Mesodermal cell (in vitro differentiated cells): ENCODE data around the gene NYAP2.

Experiments used
- H3K27ac ChIP-seq: 2 replicates; pipeline ENCODE4 v1.7.0; 2013; ENCODE audit warnings: mild to moderate bottlenecking, low read depth, low read length, moderate library complexity; ENCODE audit not compliant: severe bottlenecking
- H3K36me3 ChIP-seq: 2 replicates; pipeline ENCODE4 v1.7.1; 2013; ENCODE audit warnings: mild to moderate bottlenecking, low read length, moderate library complexity; ENCODE audit not compliant: control insufficient read depth, insufficient read depth
- H3K4me1 ChIP-seq: one replicate; pipeline ENCODE4 v1.7.1; 2013; ENCODE audit warnings: mild to moderate bottlenecking, low read length; ENCODE audit not compliant: insufficient read depth, control insufficient read depth, poor library complexity, severe bottlenecking
- H3K4me3 ChIP-seq: 2 replicates; pipeline ENCODE4 v1.7.0; 2013; ENCODE audit warnings: low read length, control low read depth, mild to moderate bottlenecking; ENCODE audit not compliant: insufficient read depth, poor library complexity, severe bottlenecking; ENCODE audit errors: extremely low read depth
- H3K9me3 ChIP-seq: 2 replicates; pipeline ENCODE4 v1.7.1; 2013; ENCODE audit warnings: mild to moderate bottlenecking, low read length, moderate library complexity; ENCODE audit not compliant: control insufficient read depth
- WGBS, 2 experiments: methylation state at CpG; one replicate each; pipeline ENCODE4 v1.1.5; 2013; ENCODE audit warnings: missing lambda C conversion rate in 2 of 2; ENCODE audit not compliant: insufficient coverage in 2 of 2; 5-methylcytosine and 5-hydroxymethylcytosine counted together

Gene NYAP2

GRCh38 chr2:225458431-225459117 lies 59.1 kb downstream of the NYAP2 start:
- H3K4me1 ChIP-seq = peaks cover 23% of the 10 kb centered on the region
- no peak overlapping the region for H3K4me3 ChIP-seq
- peak overlapping the region; percentile 46 for H3K27ac ChIP-seq
- H3K36me3 ChIP-seq = no peaks in the 10 kb centered on the region
- 100% methylated on average over 1 of the region's 2 CpGs; no CpG with 5 or more reads in 1 of the 2 experiments for WGBS, 2 experiments
- no peaks in the 10 kb centered on the region for H3K9me3 ChIP-seq

GRCh38 chr2:225462417-225462816 lies 62.9 kb downstream of the NYAP2 start:
- H3K27ac ChIP-seq = no peak overlapping the region
- no peaks in the 10 kb centered on the region for H3K36me3 ChIP-seq
- no CpG with 5 or more reads among the region's 2 CpGs for WGBS, 2 experiments
- no peak overlapping the region for H3K4me3 ChIP-seq
- peaks cover 20% of the 10 kb centered on the region for H3K4me1 ChIP-seq
- peaks cover 4% of the 10 kb centered on the region for H3K9me3 ChIP-seq

GRCh38 chr2:225462945-225463344 lies 63.4 kb downstream of the NYAP2 start:
- Histone ChIP-seq H3K36me3 (no peaks in the 10 kb centered on the region), H3K9me3 (peaks cover 4% of the 10 kb centered on the region), H3K4me1 (peaks cover 20% of the 10 kb centered on the region), H3K4me3 (no peak overlapping the region), H3K27ac (no peak overlapping the region)

GRCh38 chr2:225463449-225463848 lies 63.9 kb downstream of the NYAP2 start:
- peaks cover 23% of the 10 kb centered on the region for H3K4me1 ChIP-seq
- peaks cover 4% of the 10 kb centered on the region for H3K9me3 ChIP-seq
- H3K4me3 ChIP-seq = no peak overlapping the region
- no CpG with 5 or more reads among the region's 1 CpG for WGBS, 2 experiments
- H3K27ac ChIP-seq = peak overlapping the region; percentile 33
- no peaks in the 10 kb centered on the region for H3K36me3 ChIP-seq

GRCh38 chr2:225464346-225465025 lies 65.0 kb downstream of the NYAP2 start:
- peaks cover 4% of the 10 kb centered on the region for H3K9me3 ChIP-seq
- no peak overlapping the region for H3K4me3 ChIP-seq
- no peak overlapping the region for H3K27ac ChIP-seq
- 89 to 98% methylated on average over 4 of the region's 10 CpGs for WGBS, 2 experiments
- no peaks in the 10 kb centered on the region for H3K36me3 ChIP-seq
- H3K4me1 ChIP-seq = peaks cover 23% of the 10 kb centered on the region

GRCh38 chr2:225465827-225466226 lies 66.3 kb downstream of the NYAP2 start:
- H3K4me1 ChIP-seq = peaks cover 24% of the 10 kb centered on the region
- no peak overlapping the region for H3K27ac ChIP-seq
- H3K36me3 ChIP-seq = no peaks in the 10 kb centered on the region
- no peak overlapping the region for H3K4me3 ChIP-seq
- 38 to 40% methylated on average over 4 of the region's 4 CpGs for WGBS, 2 experiments
- H3K9me3 ChIP-seq = peaks cover 4% of the 10 kb centered on the region

GRCh38 chr2:225466891-225467604 lies 67.5 kb downstream of the NYAP2 start:
- 89 to 96% methylated on average over 3 to 5 of the region's 9 CpGs for WGBS, 2 experiments
- Histone ChIP-seq H3K27ac (no peak overlapping the region), H3K9me3 (peaks cover 4% of the 10 kb centered on the region), H3K4me3 (no peak overlapping the region), H3K36me3 (no peaks in the 10 kb centered on the region), H3K4me1 (peaks cover 35% of the 10 kb centered on the region)

GRCh38 chr2:225468131-225468530 lies 68.6 kb downstream of the NYAP2 start:
- Histone ChIP-seq H3K27ac (peak overlapping the region; percentile 80), H3K36me3 (no peaks in the 10 kb centered on the region), H3K4me1 (peaks cover 41% of the 10 kb centered on the region), H3K4me3 (no peak overlapping the region), H3K9me3 (peaks cover 4% of the 10 kb centered on the region)
- WGBS, 2 experiments = 42 to 83% methylated on average over 1 to 2 of the region's 2 CpGs

GRCh38 chr2:225471039-225471438 lies 71.5 kb downstream of the NYAP2 start:
- H3K9me3 ChIP-seq = no peaks in the 10 kb centered on the region
- H3K36me3 ChIP-seq = no peaks in the 10 kb centered on the region
- no peak overlapping the region for H3K27ac ChIP-seq
- H3K4me1 ChIP-seq = peaks cover 41% of the 10 kb centered on the region
- no peak overlapping the region for H3K4me3 ChIP-seq
- WGBS, 2 experiments = no CpG with 5 or more reads among the region's 3 CpGs

GRCh38 chr2:225471482-225471881 lies 72.0 kb downstream of the NYAP2 start:
- no peaks in the 10 kb centered on the region for H3K9me3 ChIP-seq
- H3K36me3 ChIP-seq = no peaks in the 10 kb centered on the region
- 100% methylated on average over 1 of the region's 2 CpGs; no CpG with 5 or more reads in 1 of the 2 experiments for WGBS, 2 experiments
- H3K27ac ChIP-seq = peak overlapping the region; percentile 63
- H3K4me1 ChIP-seq = peaks cover 41% of the 10 kb centered on the region
- H3K4me3 ChIP-seq = no peak overlapping the region
